OCI-LY3 (cell line): ENCODE measurements around the gene CDC5L.

ENCODE experiments used
- H2AFZ ChIP-seq: fragments of 200-600, 300-600 bp; shearing (Covaris generic); 2 replicates; pipeline ENCODE4 v1.6.0; 2014; ENCODE audit warnings: antibody characterized with exemption, low read depth, low read length
- H3K27ac ChIP-seq: fragments of 200-600, 300-600 bp; sonication (generic); 2 replicates; pipeline ENCODE4 v1.5.1; 2014; ENCODE audit warnings: mild to moderate bottlenecking, low read length, moderate library complexity, mixed read lengths
- H3K27me3 ChIP-seq: fragments of 200-600, 300-600 bp; sonication (generic); 2 replicates; pipeline ENCODE4 v1.6.1; 2014; ENCODE audit warnings: low read depth, low read length, mixed read lengths
- H3K36me3 ChIP-seq: fragments of 200-600, 300-600 bp; sonication (generic); replicated peaks from 2 replicates; pipeline ENCODE3; 2014; ENCODE audit warnings: low read depth, low read length, mixed read lengths
- H3K4me1 ChIP-seq: fragments of 300-600, 200-600 bp; sonication (generic); 2 replicates; pipeline ENCODE4 v1.6.1; 2014; ENCODE audit warnings: low read length, mixed read lengths
- H3K4me2 ChIP-seq: fragments of 200-600, 300-600 bp; sonication (generic); 2 replicates; pipeline ENCODE4 v1.6.1; 2014; ENCODE audit warnings: low read length, mixed read lengths
- H3K4me3 ChIP-seq: fragments of 300-600, 200-600 bp; sonication (generic); 2 replicates; pipeline ENCODE4 v1.5.1; 2014; ENCODE audit warnings: antibody characterized with exemption, mild to moderate bottlenecking, low read length, moderate library complexity
- H3K79me2 ChIP-seq: fragments of 300-600, 200-600 bp; shearing (Covaris generic); 2 replicates; pipeline ENCODE4 v1.6.1; 2014; ENCODE audit warnings: mild to moderate bottlenecking, low read length, mixed read lengths
- H3K9ac ChIP-seq: fragments of 300-600, 200-600 bp; shearing (Covaris generic); 2 replicates; pipeline ENCODE4 v1.6.0; 2014; ENCODE audit warnings: mild to moderate bottlenecking, low read length, moderate library complexity
- H3K9me3 ChIP-seq: fragments of 200-600, 300-600 bp; shearing (Covaris generic); 2 replicates; pipeline ENCODE4 v1.6.1; 2014; ENCODE audit warnings: low read length, mixed read lengths; ENCODE audit not compliant: insufficient read depth
- H4K20me1 ChIP-seq: fragments of 200-600, 300-600 bp; sonication (generic); 2 replicates; pipeline ENCODE4 v1.6.1; 2016; ENCODE audit warnings: low read length, mixed read lengths; ENCODE audit not compliant: insufficient read depth
- EZH2phosphoT487 ChIP-seq: fragments of 200-600 bp; shearing (Covaris generic); IDR thresholded peaks from 2 replicates; pipeline ENCODE4 v1.6.1; 2018; ENCODE audit warnings: antibody characterized with exemption, mixed run types, low read depth
- TF ChIP-seq, protein P1 (sequence below): fragments of 200-600, 300-600 bp; sonication (generic); IDR thresholded peaks from 2 replicates; pipeline ENCODE4 v1.5.1; 2014; ENCODE audit warnings: antibody characterized with exemption, low read length, low read depth

Gene CDC5L

DNA sequence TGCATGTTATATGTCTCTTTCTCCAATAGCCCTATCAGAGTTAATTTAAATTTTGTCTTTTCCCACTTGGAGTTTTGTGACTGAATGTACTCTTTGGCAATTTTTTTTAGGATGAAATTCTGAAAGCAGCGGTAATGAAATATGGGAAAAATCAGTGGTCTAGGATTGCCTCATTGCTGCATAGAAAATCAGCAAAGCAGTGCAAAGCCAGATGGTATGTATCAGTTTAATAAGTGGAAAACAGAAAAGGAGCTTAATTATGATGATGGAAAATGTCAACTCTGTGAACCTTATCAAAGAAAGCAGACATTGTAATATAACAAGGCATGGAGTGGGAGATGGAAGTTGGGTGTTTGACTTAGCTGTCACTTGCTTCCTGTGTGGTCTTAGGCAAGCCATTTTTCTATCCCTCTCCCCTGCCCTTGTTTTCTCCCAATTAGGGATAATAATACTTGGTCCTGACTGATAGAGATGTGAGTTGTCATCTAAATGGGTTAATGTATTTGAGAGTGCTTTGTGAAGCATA, 2.7 kb downstream of the CDC5L start:
- H3K9ac ChIP-seq: no peak overlapping the region
- no peak overlapping the region for H2AFZ ChIP-seq
- H3K36me3 ChIP-seq: peaks cover 37% of the 10 kb centered on the region
- no peaks in the 10 kb centered on the region for H3K27me3 ChIP-seq
- H3K4me3 ChIP-seq: no peak overlapping the region
- TF ChIP-seq EZH2phosphoT487: no peak
- TF ChIP-seq, protein P1, sequence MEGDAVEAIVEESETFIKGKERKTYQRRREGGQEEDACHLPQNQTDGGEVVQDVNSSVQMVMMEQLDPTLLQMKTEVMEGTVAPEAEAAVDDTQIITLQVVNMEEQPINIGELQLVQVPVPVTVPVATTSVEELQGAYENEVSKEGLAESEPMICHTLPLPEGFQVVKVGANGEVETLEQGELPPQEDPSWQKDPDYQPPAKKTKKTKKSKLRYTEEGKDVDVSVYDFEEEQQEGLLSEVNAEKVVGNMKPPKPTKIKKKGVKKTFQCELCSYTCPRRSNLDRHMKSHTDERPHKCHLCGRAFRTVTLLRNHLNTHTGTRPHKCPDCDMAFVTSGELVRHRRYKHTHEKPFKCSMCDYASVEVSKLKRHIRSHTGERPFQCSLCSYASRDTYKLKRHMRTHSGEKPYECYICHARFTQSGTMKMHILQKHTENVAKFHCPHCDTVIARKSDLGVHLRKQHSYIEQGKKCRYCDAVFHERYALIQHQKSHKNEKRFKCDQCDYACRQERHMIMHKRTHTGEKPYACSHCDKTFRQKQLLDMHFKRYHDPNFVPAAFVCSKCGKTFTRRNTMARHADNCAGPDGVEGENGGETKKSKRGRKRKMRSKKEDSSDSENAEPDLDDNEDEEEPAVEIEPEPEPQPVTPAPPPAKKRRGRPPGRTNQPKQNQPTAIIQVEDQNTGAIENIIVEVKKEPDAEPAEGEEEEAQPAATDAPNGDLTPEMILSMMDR: no peak
- no peak overlapping the region for H3K4me2 ChIP-seq
- peaks cover 24% of the 10 kb centered on the region for H4K20me1 ChIP-seq
- no peaks in the 10 kb centered on the region for H3K9me3 ChIP-seq
- H3K27ac ChIP-seq: no peak overlapping the region
- H3K4me1 ChIP-seq: peaks cover 21% of the 10 kb centered on the region
- peaks cover 42% of the 10 kb centered on the region for H3K79me2 ChIP-seq

DNA sequence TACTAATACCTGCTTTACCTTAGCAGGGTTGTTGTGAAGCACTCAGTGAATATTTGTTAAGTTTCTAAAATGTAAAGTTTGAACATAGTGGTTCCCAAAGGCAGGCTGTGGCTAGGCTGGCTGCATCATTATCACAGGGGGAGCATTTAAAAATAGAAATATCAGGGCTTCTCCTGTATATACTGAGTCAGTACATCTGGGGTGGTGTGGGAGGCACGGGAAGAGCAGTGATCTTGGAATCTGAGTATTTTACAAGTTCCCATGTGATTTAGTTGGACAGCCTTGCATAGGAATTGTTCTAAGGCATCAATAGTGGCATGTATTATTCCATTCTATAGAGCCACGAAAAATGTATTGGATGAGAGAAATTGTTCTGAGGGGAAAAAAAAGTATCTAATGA, 8.0 kb downstream of the CDC5L start:
- Histone ChIP-seq H3K9me3 (no peaks in the 10 kb centered on the region), H3K4me2 (no peak overlapping the region), H3K27me3 (no peaks in the 10 kb centered on the region), H3K36me3 (peaks cover 70% of the 10 kb centered on the region), H3K9ac (no peak overlapping the region), H4K20me1 (peaks cover under 1% of the 10 kb centered on the region; the same call in 1 of the 2 replicates), H2AFZ (no peak overlapping the region), H3K27ac (no peak overlapping the region), H3K4me3 (no peak overlapping the region), H3K79me2 (peaks cover 26% of the 10 kb centered on the region), H3K4me1 (no peaks in the 10 kb centered on the region)
- TF ChIP-seq EZH2phosphoT487: no peak
- TF ChIP-seq, protein P1: no peak

DNA sequence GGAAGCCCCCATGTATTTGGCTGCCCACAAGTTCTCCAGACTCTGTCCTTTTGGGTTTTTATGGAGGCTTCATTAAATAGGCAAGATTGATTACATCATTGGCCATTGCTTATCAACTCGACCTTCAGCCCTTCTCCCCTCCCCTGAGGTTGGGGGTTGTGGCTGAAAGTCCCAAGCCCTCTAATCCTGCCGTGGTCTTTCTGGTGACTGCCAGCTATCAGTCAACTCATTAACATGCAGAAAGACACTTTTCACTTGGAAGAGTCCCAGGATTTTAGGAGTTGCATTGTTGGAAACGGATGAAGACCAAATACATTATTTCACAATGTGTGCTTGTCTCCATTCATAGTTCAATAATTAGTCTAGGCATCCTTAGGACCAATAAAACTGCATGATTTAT, 9.5 kb downstream of the CDC5L start:
- H3K9me3 ChIP-seq: no peaks in the 10 kb centered on the region
- H3K36me3 ChIP-seq: peaks cover 77% of the 10 kb centered on the region
- H3K4me1 ChIP-seq: no peaks in the 10 kb centered on the region
- no peak overlapping the region for H2AFZ ChIP-seq
- H3K79me2 ChIP-seq: peaks cover 24% of the 10 kb centered on the region
- H3K27me3 ChIP-seq: no peaks in the 10 kb centered on the region
- no peak overlapping the region for H3K4me2 ChIP-seq
- H3K9ac ChIP-seq: no peak overlapping the region
- no peaks in the 10 kb centered on the region for H4K20me1 ChIP-seq
- TF ChIP-seq, protein P1: no peak
- TF ChIP-seq EZH2phosphoT487: no peak
- H3K4me3 ChIP-seq: no peak overlapping the region
- no peak overlapping the region for H3K27ac ChIP-seq

DNA sequence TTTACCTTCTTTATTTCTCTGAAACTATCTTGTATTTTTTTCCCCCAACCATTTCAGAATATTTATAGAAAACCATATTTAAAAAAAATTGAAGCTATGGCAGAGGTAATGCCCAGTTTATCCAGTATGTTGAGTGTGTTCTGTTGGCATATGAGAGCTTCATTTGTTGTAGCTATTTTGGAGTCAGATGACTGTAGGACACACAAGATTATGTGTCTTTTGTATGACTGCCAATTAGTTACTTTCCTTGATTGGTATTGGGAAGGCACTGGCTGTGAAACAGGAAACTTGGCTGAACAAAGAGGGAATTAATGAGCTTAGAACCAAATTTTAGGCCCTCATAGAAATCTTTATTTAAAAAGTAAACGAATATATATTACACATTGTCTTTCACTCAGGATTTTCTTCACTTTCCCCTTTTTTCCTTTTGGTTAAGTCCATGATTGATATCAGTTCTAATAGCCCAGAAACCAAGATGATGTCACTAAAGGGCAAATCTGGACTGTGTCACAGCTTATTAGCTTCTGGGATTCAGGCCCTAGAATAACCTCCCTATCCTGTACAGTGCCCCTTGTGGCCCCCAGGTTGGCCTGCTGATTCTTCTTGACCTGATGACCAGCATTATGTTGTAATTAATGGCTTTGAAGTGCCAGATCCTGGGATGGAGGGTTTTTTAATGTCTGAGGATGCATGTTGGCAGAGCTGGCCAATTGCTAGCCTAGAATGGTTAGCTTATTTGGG, 10.1 kb downstream of the CDC5L start:
- H3K4me3 ChIP-seq: no peak overlapping the region
- no peak overlapping the region for H2AFZ ChIP-seq
- no peak for TF ChIP-seq EZH2phosphoT487
- TF ChIP-seq, protein P1: no peak
- H3K27me3 ChIP-seq: no peaks in the 10 kb centered on the region
- peaks cover 76% of the 10 kb centered on the region for H3K36me3 ChIP-seq
- no peak overlapping the region for H3K9ac ChIP-seq
- H3K9me3 ChIP-seq: no peaks in the 10 kb centered on the region
- H3K4me1 ChIP-seq: no peaks in the 10 kb centered on the region
- H3K27ac ChIP-seq: no peak overlapping the region
- H4K20me1 ChIP-seq: no peaks in the 10 kb centered on the region
- peaks cover 26% of the 10 kb centered on the region for H3K79me2 ChIP-seq
- no peak overlapping the region for H3K4me2 ChIP-seq
